GM12878 (cell line): ENCODE data around the gene WSCD2. TPM values are rescaled to one million over a fixed set of nuclear protein-coding genes. Genes with fewer than 3 reads are reported as not detected.
A peak's percentile ranks its signal among the peaks of the same experiment; 100 is the strongest.

ENCODE experiments used
- ATAC-seq: fragments of 200-7000 bp; cut with Tn5 transposase; 3 replicates; pipeline ENCODE4 v1.9.1; 2020; ENCODE audit warnings: mild to moderate bottlenecking, moderate library complexity
- BruUV-seq: library from RNA; stranded (reverse); fragments of 400-500 nt; replicated peaks from 2 replicates; lab custom pipeline; 2021; lab: Mats Ljungman, UMichigan
- CTCF ChIA-PET: fragments of 300-600 bp; sonication (Branson Sonifier 250); formaldehyde crosslinking; extraction: SDS; loops from one replicate; lab custom pipeline; 2021; ENCODE audit warnings: inconsistent platforms; lab: Yijun Ruan, JAX
- POLR2A ChIA-PET: fragments of 350-600 bp; formaldehyde crosslinking; extraction: SDS; loops from one replicate; lab custom pipeline; 2021; ENCODE audit warnings: inconsistent platforms; lab: Charles Lee
- RAD21 ChIA-PET: fragments of 300-600 bp; sonication (Branson Sonifier 250); formaldehyde crosslinking; loops from one replicate; lab custom pipeline; 2023; ENCODE audit warnings: antibody characterized with exemption; ENCODE audit not compliant: unreplicated experiment; lab: Charles Lee
- SMC1A ChIA-PET: fragments of 300-600 bp; sonication (Branson Sonifier 250); formaldehyde crosslinking; loops from one replicate; lab custom pipeline; 2023; ENCODE audit not compliant: unreplicated experiment, uncharacterized antibody; lab: Charles Lee
- DNase-seq: peaks from one replicate; pipeline ENCODE4 v3.0.0-alpha.2; 2011; ENCODE audit warnings: low read depth, low spot score
- FAIRE-seq: peaks from 3 replicates; lab custom pipeline; 2011; peaks lifted over from hg19 to GRCh38; lab: Jason Lieb, UNC
- H2AFZ ChIP-seq: 2 replicates; pipeline ENCODE4 v1.6.0; 2011; ENCODE audit warnings: low read depth, low read length, control low read depth; ENCODE audit not compliant: control insufficient read depth
- H3K27ac ChIP-seq: 2 replicates; pipeline ENCODE4 v1.5.1; 2011; ENCODE audit warnings: control low read depth; ENCODE audit not compliant: control insufficient read depth, insufficient read depth
- H3K27me3 ChIP-seq, 2 experiments: replicated peaks in 1 of 2; 2 replicates each; pipeline versions ENCODE4 v1.6.0 to v1.6.1; 2011; ENCODE audit warnings: low read length in 1 of 2; ENCODE audit not compliant: control insufficient read depth in 2 of 2, insufficient read depth in 2 of 2
- H3K36me3 ChIP-seq, 2 experiments: 2 replicates each; pipeline ENCODE4 v1.5.1; 2011; ENCODE audit warnings: low read length in 1 of 2; ENCODE audit not compliant: control insufficient read depth in 2 of 2, insufficient read depth in 2 of 2
- H3K4me1 ChIP-seq: 2 replicates; pipeline ENCODE4 v1.6.1; 2011; ENCODE audit warnings: mild to moderate bottlenecking, low read length, moderate library complexity, mixed read lengths; ENCODE audit not compliant: control insufficient read depth, insufficient read depth
- H3K4me2 ChIP-seq: 2 replicates; pipeline ENCODE4 v1.6.0; 2011; ENCODE audit warnings: control low read depth; ENCODE audit not compliant: control insufficient read depth, insufficient read depth
- H3K4me3 ChIP-seq: fragments of 200-600 bp; sonication (generic); 2 replicates; pipeline ENCODE4 v1.5.1; 2016
- H3K79me2 ChIP-seq: 2 replicates; pipeline ENCODE4 v1.6.0; 2011; ENCODE audit warnings: low read length; ENCODE audit not compliant: control insufficient read depth, insufficient read depth
- H3K9ac ChIP-seq: 2 replicates; pipeline ENCODE4 v1.8.0; 2011; ENCODE audit warnings: low read length, control low read depth, mixed read lengths; ENCODE audit not compliant: control insufficient read depth, insufficient read depth
- H3K9me3 ChIP-seq: replicated peaks from 3 replicates; pipeline ENCODE4 v1.5.1; 2011; ENCODE audit warnings: mild to moderate bottlenecking, low read length; ENCODE audit not compliant: control insufficient read depth, insufficient read depth
- H4K20me1 ChIP-seq: 2 replicates; pipeline ENCODE4 v1.6.0; 2011; ENCODE audit not compliant: control insufficient read depth, insufficient read depth
- ASH2L ChIP-seq: fragments of 300-600, 200-600 bp; sonication (generic); IDR thresholded peaks from 2 replicates; pipeline ENCODE4 v1.6.1; 2017; ENCODE audit warnings: low read depth, mild to moderate bottlenecking, borderline replicate concordance
- ATF7 ChIP-seq: fragments of 450-650 bp; IDR thresholded peaks from 2 replicates; pipeline ENCODE4 v1.6.1; 2016; ENCODE audit warnings: low read depth, mild to moderate bottlenecking
- IKZF1 ChIP-seq: fragments of 450-650 bp; conservative IDR thresholded peaks from 2 replicates; pipeline ENCODE4 v1.6.1; 2017; ENCODE audit warnings: antibody characterized with exemption, mild to moderate bottlenecking
- NR2C1 ChIP-seq: fragments of 450-650 bp; IDR thresholded peaks from 2 replicates; pipeline ENCODE4 v1.6.1; 2017; ENCODE audit warnings: antibody characterized with exemption, mild to moderate bottlenecking, moderate library complexity
- NR2C2 ChIP-seq: IDR thresholded peaks from 2 replicates; pipeline ENCODE4 v1.6.1; 2011; ENCODE audit warnings: borderline replicate concordance, low read depth; ENCODE audit not compliant: control insufficient read depth, insufficient read length
- PKNOX1 ChIP-seq: fragments of 450-650 bp; IDR thresholded peaks from 2 replicates; pipeline ENCODE4 v1.6.1; 2016; ENCODE audit warnings: mild to moderate bottlenecking
- POLR2AphosphoS5 ChIP-seq: IDR thresholded peaks from 2 replicates; pipeline ENCODE4 v1.6.1; 2011; ENCODE audit warnings: mild to moderate bottlenecking, low read length, inconsistent platforms
- SMAD1 ChIP-seq: fragments of 450-650 bp; IDR thresholded peaks from 2 replicates; pipeline ENCODE4 v1.6.1; 2018; ENCODE audit warnings: mild to moderate bottlenecking, low read depth; ENCODE audit not compliant: partially characterized antibody
- SREBF1 ChIP-seq: IDR thresholded peaks from 2 replicates; pipeline ENCODE4 v1.6.1; 2012; ENCODE audit warnings: mild to moderate bottlenecking, low read length
- YY1 ChIP-seq: IDR thresholded peaks from 2 replicates; pipeline ENCODE4 v1.6.1; 2011; ENCODE audit warnings: low read depth, mild to moderate bottlenecking, low read length
- ZBED1 ChIP-seq: IDR thresholded peaks from 2 replicates; pipeline ENCODE4 v1.6.1; 2016; ENCODE audit warnings: borderline replicate concordance
- WGBS: methylation state at CpG from one replicate; pipeline ENCODE4 v1.1.6; 2016; ENCODE audit warnings: low lambda C conversion rate; ENCODE audit not compliant: insufficient replicate concordance, insufficient coverage; ENCODE audit errors: missing lambda C conversion rate; 5-methylcytosine and 5-hydroxymethylcytosine counted together
- in situ Hi-C: fragments of 300-500 bp; cut with MboI; formaldehyde crosslinking; loops from 9 replicates; pipeline ENCODE4 v1.14.3; 2018; ENCODE audit warnings: mixed read lengths
- intact Hi-C: fragments of 100-400 bp; cut with micrococcal nuclease; formaldehyde crosslinking; loops from one replicate; pipeline ENCODE4 v1.14.2; 2022; ENCODE audit not compliant: unreplicated experiment
- polyA plus RNA-seq, 11 experiments: library from polyadenylated mRNA; depleted of rRNA in 4 of 11; unstranded in 6 of 11; stranded (reverse) in 5 of 11; fragments of >200 nt; fragmentation: Nextera tagmentation in 4 of 11; fragmentation: Illumina TruSeq in 1 of 11; extraction: Ambion mirVana in 4 of 11; extraction: Trizol in 1 of 11; gene quantifications; 1 replicate in 1 of 11; 2 replicates in 10 of 11; pipeline versions ENCODE4 v1.2.1 to v1.2.3, GENCODE V29; 2011 to 2016; ENCODE audit warnings: inconsistent platforms in 2 of 11, missing spikeins in 2 of 11, low read depth in 1 of 11
- total RNA-seq, 4 experiments: library from RNA; depleted of rRNA in 3 of 4; stranded (reverse); fragments of >200 nt in 3 of 4; fragmentation: Illumina TruSeq in 1 of 4; extraction: Trizol in 1 of 4; gene quantifications; 2 replicates each; pipeline versions ENCODE4 v1.2.1 to v1.2.3, GENCODE V29; 2013 to 2021

WSCD2 gene
- total and polyA plus RNA-seq, 10 of the 15 experiments (the other 5 are each of a cell fraction or from before 2014, with no cell fraction given), result 0.41 TPM; not detected in 9

GRCh38 chr12:108087900-108088299 is 41.2 kb upstream of the WSCD2 start:
- no peaks in the 10 kb centered on the region for H3K4me1 ChIP-seq
- ChIA-PET RAD21 (no interaction called here), POLR2A (no interaction called here), CTCF (interaction anchor here (0.8 to 1.5 kb wide), 2 partner anchors 18 to 369 kb away, joined by 3 read pairs; no protein-coding TSS in a partner anchor), SMC1A (no interaction called here)
- no peaks in the 10 kb centered on the region; a peak in 2 of 4 replicates for H3K27me3 ChIP-seq
- in situ Hi-C loops, result no loop called here
- H4K20me1 ChIP-seq, result no peaks in the 10 kb centered on the region
- ATAC-seq (no peak), DNase-seq (no peak), FAIRE-seq (no peak)
- 30% methylated on average over 1 of the region's 1 CpG for WGBS
- H3K4me2 ChIP-seq, result no peak overlapping the region
- no peak overlapping the region for H2AFZ ChIP-seq
- TF ChIP-seq NR2C2, result no peak
- TF ChIP-seq POLR2AphosphoS5, result no peak
- TF ChIP-seq ZBED1, result no peak
- no peak for TF ChIP-seq ATF7
- no peak for TF ChIP-seq SREBF1
- no TSS peak for BruUV-seq
- no peaks in the 10 kb centered on the region for H3K79me2 ChIP-seq
- H3K36me3 ChIP-seq, result no peaks in the 10 kb centered on the region
- H3K9ac ChIP-seq, result no peak overlapping the region
- intact Hi-C loops, result no loop called here
- H3K9me3 ChIP-seq, result no peaks in the 10 kb centered on the region; the same call in 2 of the 3 replicates
- H3K27ac ChIP-seq, result no peak overlapping the region
- H3K4me3 ChIP-seq, result no peak overlapping the region

GRCh38 chr12:108090107-108090899 is 38.8 kb upstream of the WSCD2 start:
- POLR2A ChIA-PET, result interaction anchor here (0.6 kb wide), 1 partner anchor 118 kb away, joined by 5 read pairs; no protein-coding TSS in a partner anchor
- no peak overlapping the region for H3K4me3 ChIP-seq
- no TSS peak for BruUV-seq
- H3K9me3 ChIP-seq, result no peaks in the 10 kb centered on the region
- peak; percentile 39 for TF ChIP-seq PKNOX1
- no peak for TF ChIP-seq IKZF1
- no peak for TF ChIP-seq ZBED1
- no peak for TF ChIP-seq SMAD1
- no peak for TF ChIP-seq ASH2L
- TF ChIP-seq YY1, result peak; percentile 66; the same call in 1 of the 2 replicates
- no peak for TF ChIP-seq NR2C1
- CTCF ChIA-PET, result interaction anchor here (1.7 kb wide), 1 partner anchor 11 kb away, joined by 3 read pairs; no protein-coding TSS in a partner anchor
- no peak overlapping the region for H3K27ac ChIP-seq
- no peak overlapping the region for H3K9ac ChIP-seq
- no peaks in the 10 kb centered on the region for H3K4me1 ChIP-seq
- no peaks in the 10 kb centered on the region for H3K79me2 ChIP-seq
- no peaks in the 10 kb centered on the region for H4K20me1 ChIP-seq
- SMC1A ChIA-PET, result interaction anchor here (0.6 kb wide), 1 partner anchor 422 kb away, joined by 3 read pairs; no protein-coding TSS in a partner anchor
- no peaks in the 10 kb centered on the region for H3K36me3 ChIP-seq
- no peak overlapping the region for H3K4me2 ChIP-seq
- no peaks in the 10 kb centered on the region; a peak in 1 of 4 replicates for H3K27me3 ChIP-seq
- ATAC-seq, result no peak
- in situ Hi-C loops, result no loop called here
- no peak for FAIRE-seq
- no peak for DNase-seq
- intact Hi-C loops, result no loop called here
- RAD21 ChIA-PET, result no interaction called here
- 27% methylated on average over 12 of the region's 13 CpGs for whole genome bisulfite sequencing
- H2AFZ ChIP-seq, result no peak overlapping the region
